Natural killer cell (primary cell): ENCODE results near the gene OR2H1. TPM values are rescaled to one million over a fixed set of nuclear protein-coding genes. Genes with fewer than 3 reads are reported as not detected.

ENCODE experiments used
- ATAC-seq, 3 donors: fragments of 150-1000 bp in 2 of 3; fragments of 200-7000 bp in 1 of 3; cut with Tn5 transposase; 1 replicate in 1 of 3; 2 replicates in 2 of 3; pipeline ENCODE4 v1.10.0; 2021; ENCODE audit warnings: mild to moderate bottlenecking in 2 of 3, moderate library complexity in 2 of 3
- DNase-seq, 2 donors: peaks; one replicate each; pipeline versions ENCODE4 v3.0.0 to v3.0.0-alpha.2; 2013 to 2021; ENCODE audit warnings: mixed read lengths in 1 of 2
- H3K27ac ChIP-seq: one replicate; pipeline ENCODE4 v1.5.1; 2013; ENCODE audit warnings: mild to moderate bottlenecking, low read length
- H3K27me3 ChIP-seq: one replicate; pipeline ENCODE4 v1.6.1; 2013; ENCODE audit warnings: low read length; ENCODE audit not compliant: control insufficient read depth, insufficient read depth
- H3K36me3 ChIP-seq: one replicate; pipeline ENCODE4 v1.6.1; 2013; ENCODE audit warnings: low read length; ENCODE audit not compliant: control insufficient read depth, insufficient read depth
- H3K4me1 ChIP-seq: one replicate; pipeline ENCODE4 v1.6.1; 2013; ENCODE audit warnings: low read length; ENCODE audit not compliant: control insufficient read depth, insufficient read depth
- H3K4me3 ChIP-seq: one replicate; pipeline ENCODE4 v1.5.1; 2013; ENCODE audit warnings: low read length
- H3K9me3 ChIP-seq: one replicate; pipeline ENCODE4 v1.6.1; 2013; ENCODE audit warnings: low read length; ENCODE audit not compliant: control insufficient read depth, insufficient read depth
- H3K27ac Mint-ChIP-seq, 2 donors: one replicate each; pipeline ENCODE4 v1.8.0; 2022; ENCODE audit warnings: mild to moderate bottlenecking in 2 of 2, mixed read lengths in 2 of 2, moderate library complexity in 1 of 2
- H3K27me3 Mint-ChIP-seq, 2 donors: one replicate each; pipeline ENCODE4 v1.8.0; 2022; ENCODE audit warnings: low read depth in 2 of 2, mixed read lengths in 2 of 2
- H3K36me3 Mint-ChIP-seq: one replicate; pipeline ENCODE4 v1.8.0; 2022; ENCODE audit warnings: mixed read lengths
- H3K4me1 Mint-ChIP-seq, 2 donors: one replicate each; pipeline ENCODE4 v1.8.0; 2022; ENCODE audit warnings: mixed read lengths in 2 of 2
- H3K4me3 Mint-ChIP-seq: one replicate; pipeline ENCODE4 v1.8.0; 2022; ENCODE audit warnings: mild to moderate bottlenecking, moderate library complexity, mixed read lengths
- H3K9me3 Mint-ChIP-seq, 2 donors: one replicate each; pipeline ENCODE4 v1.8.0; 2022; ENCODE audit warnings: mixed read lengths in 2 of 2
- CTCF ChIP-seq: fragments of 200-600 bp; IDR thresholded peaks from one replicate; pipeline ENCODE4 v1.8.0; 2022; ENCODE audit warnings: antibody characterized with exemption
- WGBS: methylation state at CpG from one replicate; pipeline ENCODE4 v1.1.7; 2013; ENCODE audit warnings: missing lambda C conversion rate; ENCODE audit not compliant: insufficient coverage; 5-methylcytosine and 5-hydroxymethylcytosine counted together
- intact Hi-C: fragments of 100-400 bp; cut with micrococcal nuclease; formaldehyde crosslinking; loops from one replicate; pipeline ENCODE4 v1.14.2; 2022
- total RNA-seq, 4 donors: library from RNA; stranded (reverse); fragments of 120-200 nt in 1 of 4; gene quantifications; one replicate each; pipeline versions ENCODE4 v1.2.3 to v1.2.4, GENCODE V29; 2013 to 2022

The OR2H1 gene
- total RNA-seq, 3 donors from 2014 or later (not counting 1 experiment from before 2014, with no cell fraction given): not detected

- no peak for TF ChIP-seq CTCF
- H3K27ac ChIP-seq: no peak overlapping the region
- Mint-ChIP-seq H3K27me3 (peaks cover 12 to 21% of the 10 kb centered on the region in 2 donors), H3K4me3 (no peak overlapping the region), H3K36me3 (no peaks in the 10 kb centered on the region), H3K4me1 (no peaks in the 10 kb centered on the region), H3K9me3 (no peaks in the 10 kb centered on the region), H3K27ac (no peak overlapping the region)
- no peaks in the 10 kb centered on the region for H3K4me1 ChIP-seq
- no peaks in the 10 kb centered on the region for H3K9me3 ChIP-seq
- no peaks in the 10 kb centered on the region for H3K27me3 ChIP-seq
- intact Hi-C loops: no loop called here
- WGBS: 90% methylated on average over 2 of the region's 2 CpGs
- H3K4me3 ChIP-seq: no peak overlapping the region
- DNase-seq (no peak), ATAC-seq (no peak)
- no peaks in the 10 kb centered on the region for H3K36me3 ChIP-seq
Observed at GRCh38 chr6:29465279-29465678, 8.3 kb downstream of the OR2H1 start.

- peaks cover 12 to 21% of the 10 kb centered on the region in 2 donors for H3K27me3 Mint-ChIP-seq
- intact Hi-C loops: no loop called here
- no peak for ATAC-seq
- no peaks in the 10 kb centered on the region for H3K9me3 Mint-ChIP-seq
- TF ChIP-seq CTCF: no peak
- Histone ChIP-seq H3K36me3 (no peaks in the 10 kb centered on the region), H3K4me3 (no peak overlapping the region), H3K27me3 (no peaks in the 10 kb centered on the region), H3K4me1 (no peaks in the 10 kb centered on the region), H3K27ac (no peak overlapping the region), H3K9me3 (no peaks in the 10 kb centered on the region)
- H3K4me1 Mint-ChIP-seq: no peaks in the 10 kb centered on the region
- H3K4me3 Mint-ChIP-seq: no peak overlapping the region
- no peak for DNase-seq
- WGBS: 100% methylated on average over 1 of the region's 2 CpGs
- no peaks in the 10 kb centered on the region for H3K36me3 Mint-ChIP-seq
- H3K27ac Mint-ChIP-seq: no peak overlapping the region
Observed at GRCh38 chr6:29465801-29466200, 8.8 kb downstream of the OR2H1 start.

- ATAC-seq: no peak
- H3K36me3 ChIP-seq: no peaks in the 10 kb centered on the region
- H3K27ac ChIP-seq: no peak overlapping the region
- Mint-ChIP-seq H3K4me3 (no peak overlapping the region), H3K27ac (no peak overlapping the region), H3K4me1 (no peaks in the 10 kb centered on the region), H3K36me3 (no peaks in the 10 kb centered on the region), H3K9me3 (no peaks in the 10 kb centered on the region), H3K27me3 (peaks cover 14 to 21% of the 10 kb centered on the region in 2 donors)
- H3K4me1 ChIP-seq: no peaks in the 10 kb centered on the region
- DNase-seq: no peak
- no peak for TF ChIP-seq CTCF
- intact Hi-C loops: no loop called here
- no peaks in the 10 kb centered on the region for H3K27me3 ChIP-seq
- 39% methylated on average over 6 of the region's 6 CpGs for WGBS
- no peaks in the 10 kb centered on the region for H3K9me3 ChIP-seq
- no peak overlapping the region for H3K4me3 ChIP-seq
Observed at GRCh38 chr6:29466241-29466640, 9.3 kb downstream of the OR2H1 start.

GRCh38 chr6:29474996-29475395 is 18.0 kb downstream of the OR2H1 start:
- DNase-seq (no peak), ATAC-seq (no peak)
- Histone ChIP-seq H3K4me1 (no peaks in the 10 kb centered on the region), H3K36me3 (no peaks in the 10 kb centered on the region), H3K27ac (no peak overlapping the region), H3K4me3 (no peak overlapping the region), H3K9me3 (no peaks in the 10 kb centered on the region), H3K27me3 (no peaks in the 10 kb centered on the region)
- no peaks in the 10 kb centered on the region for H3K4me1 Mint-ChIP-seq
- H3K4me3 Mint-ChIP-seq: no peak overlapping the region
- no peak overlapping the region for H3K27ac Mint-ChIP-seq
- H3K36me3 Mint-ChIP-seq: no peaks in the 10 kb centered on the region
- H3K27me3 Mint-ChIP-seq: peaks cover 14 to 20% of the 10 kb centered on the region in 2 donors
- intact Hi-C loops: no loop called here
- TF ChIP-seq CTCF: no peak
- 100% methylated on average over 2 of the region's 2 CpGs for WGBS
- H3K9me3 Mint-ChIP-seq: no peaks in the 10 kb centered on the region
